Activated CD4-positive, alpha-beta T cell treated with anti-CD3 and anti-CD28 coated beads, Interleukin-2, Interleukin-4, amounts not matched to agents 100 ng/mL and 50 ng/mL, durations not matched to agents 16 hours and 8 hours (primary cell): ENCODE results near the gene PPP1R14C.

Experiments
- DNase-seq: peaks from one replicate; pipeline ENCODE4 v3.0.0-alpha.2; 2020; ENCODE audit warnings: low spot score

The PPP1R14C gene

DNA sequence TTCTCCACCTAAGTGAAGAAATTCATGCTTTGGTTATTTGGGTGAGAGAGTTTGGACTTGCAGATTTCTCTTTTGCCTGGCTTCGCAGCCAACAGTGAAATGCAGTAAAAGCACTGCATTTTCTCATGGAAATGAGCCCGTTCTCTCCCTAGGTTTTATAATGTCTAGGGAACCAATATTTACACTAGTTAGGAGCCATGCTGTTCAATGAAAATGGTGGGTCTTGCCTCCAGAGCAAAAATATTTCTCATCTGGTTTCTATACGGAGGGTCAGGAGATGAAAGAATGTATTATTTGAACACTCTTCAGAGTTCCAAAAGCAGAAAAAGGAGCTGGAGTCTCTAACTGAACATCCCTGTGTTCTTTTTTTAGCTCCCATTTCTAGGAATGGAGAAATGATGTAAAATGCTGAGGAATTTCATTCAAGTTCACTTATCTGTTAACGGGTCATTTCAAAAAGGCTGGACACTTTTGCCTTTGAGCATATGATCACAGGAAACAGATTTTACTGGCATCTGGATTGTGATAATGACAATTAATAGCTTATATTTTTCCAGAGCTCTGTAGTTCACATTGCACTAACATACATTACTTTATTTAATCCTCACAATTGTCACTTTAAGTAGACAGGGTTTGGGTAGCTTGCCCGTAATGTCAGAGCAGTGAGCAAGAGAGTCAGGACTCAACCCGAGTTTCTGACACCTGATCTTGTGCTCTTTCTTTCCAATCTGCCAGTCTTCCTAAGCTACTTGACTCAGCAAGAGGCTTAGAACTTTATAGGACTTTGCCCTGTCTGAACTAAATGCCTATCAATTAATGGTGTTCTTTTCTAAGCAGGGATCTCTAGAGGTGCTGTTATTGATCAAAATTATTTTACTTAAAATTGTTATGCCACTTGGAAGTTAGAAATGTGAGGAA lies 78.0 kb downstream of the PPP1R14C start:
- DNase-seq = no peak

DNA sequence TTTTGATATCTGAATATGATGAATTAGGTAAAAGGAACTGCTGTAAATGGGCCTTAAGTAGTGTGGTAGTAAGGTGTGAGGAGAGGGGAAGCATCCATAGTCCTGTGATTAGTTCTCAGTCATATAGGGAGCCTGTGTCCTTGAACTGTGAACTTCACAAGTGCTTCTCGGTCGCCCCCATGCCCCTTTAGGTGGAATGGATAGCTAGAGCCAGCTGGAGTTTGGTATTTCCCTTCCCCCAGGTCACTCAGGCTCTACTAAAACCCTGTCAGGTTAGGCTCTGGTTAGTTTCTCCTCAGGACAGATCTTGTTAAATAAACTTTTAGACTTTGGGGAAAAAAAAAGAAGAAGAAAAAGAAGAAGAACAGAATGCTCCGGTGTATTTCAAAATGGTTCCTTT lies 82.0 kb downstream of the PPP1R14C start:
- DNase-seq = no peak

DNA sequence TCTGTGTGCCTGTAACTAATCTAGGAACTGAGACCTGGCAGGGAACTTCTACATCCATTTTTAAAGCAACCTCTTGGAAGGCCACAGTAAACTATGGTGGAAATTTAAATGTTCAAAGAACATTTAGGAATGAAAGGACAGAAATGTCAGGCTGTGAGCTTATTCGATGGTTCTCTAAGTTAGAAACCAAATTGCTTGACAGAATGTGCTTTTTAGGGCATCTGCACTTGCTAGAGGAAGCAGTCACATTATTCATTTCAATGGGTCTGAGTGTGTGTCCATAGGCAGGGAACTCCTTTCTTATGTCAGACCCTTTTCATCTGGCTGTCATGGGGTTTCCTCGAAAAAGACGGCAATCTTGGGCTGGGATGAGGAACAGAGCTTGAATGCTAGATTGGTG lies 84.4 kb downstream of the PPP1R14C start:
- DNase-seq = no peak

DNA sequence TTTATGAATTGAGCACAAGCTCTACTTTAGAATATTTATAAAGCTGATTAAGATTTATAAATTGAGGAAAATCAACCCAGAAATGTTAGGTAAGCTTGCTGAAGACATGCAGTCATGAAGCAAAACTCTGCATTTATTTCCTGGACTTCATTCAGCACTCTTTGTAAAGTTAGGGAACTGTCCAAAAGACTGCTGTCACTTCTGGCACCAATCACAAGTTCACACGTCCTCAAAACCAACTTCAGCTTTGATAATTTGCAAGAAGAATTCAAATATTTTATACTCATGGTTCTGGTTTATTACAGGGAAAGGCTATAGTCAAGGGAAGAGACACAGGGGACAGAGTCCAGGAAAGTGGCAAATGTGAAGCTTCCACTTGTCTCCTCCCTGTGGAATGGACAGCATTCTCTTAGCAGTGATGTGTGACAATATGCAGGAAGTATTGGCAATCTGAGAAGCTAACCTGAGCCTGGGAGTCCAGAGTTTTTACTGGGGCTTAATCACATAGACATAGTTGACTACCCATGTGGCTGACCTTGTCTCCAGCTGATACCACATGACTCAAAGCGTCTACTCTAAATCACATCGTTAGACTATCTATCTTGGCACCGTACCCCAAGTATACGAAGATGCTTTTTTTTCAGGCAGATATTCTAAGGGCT lies 85.4 kb downstream of the PPP1R14C start:
- DNase-seq = no peak

DNA sequence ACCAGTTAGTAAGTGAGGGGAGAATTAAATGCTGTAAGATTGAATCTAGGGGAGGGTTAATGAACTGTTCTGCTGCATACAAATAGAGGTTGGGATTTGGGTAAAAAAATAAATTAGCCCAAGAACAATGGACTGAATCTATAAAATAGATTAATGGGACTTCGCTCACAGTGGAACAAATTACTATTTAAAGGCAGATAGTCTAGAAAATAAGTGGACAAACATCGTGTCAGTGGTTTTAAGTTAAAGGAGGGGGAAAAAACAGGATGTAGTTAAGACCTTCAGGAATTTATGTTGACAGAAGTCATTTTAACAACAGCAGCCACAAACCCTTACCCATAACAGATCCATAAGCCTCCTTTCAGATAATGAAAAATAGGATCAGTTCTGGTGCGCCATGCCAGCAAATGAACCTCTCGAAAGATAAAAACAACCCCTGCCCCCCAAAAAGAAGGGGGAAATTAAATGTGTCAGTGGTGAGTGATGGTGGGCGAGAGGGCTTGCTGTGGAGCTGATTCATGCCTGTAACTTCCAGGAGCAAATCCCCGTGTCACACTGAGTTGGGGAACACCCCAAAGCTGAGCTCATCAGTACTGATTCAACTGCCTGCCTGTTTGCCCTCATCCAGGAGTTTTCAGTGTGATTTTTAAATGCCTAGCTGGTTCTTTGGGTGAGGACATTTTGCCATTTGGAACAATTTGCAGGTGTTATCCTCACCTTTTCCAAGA lies 86.8 kb downstream of the PPP1R14C start:
- DNase-seq = no peak

DNA sequence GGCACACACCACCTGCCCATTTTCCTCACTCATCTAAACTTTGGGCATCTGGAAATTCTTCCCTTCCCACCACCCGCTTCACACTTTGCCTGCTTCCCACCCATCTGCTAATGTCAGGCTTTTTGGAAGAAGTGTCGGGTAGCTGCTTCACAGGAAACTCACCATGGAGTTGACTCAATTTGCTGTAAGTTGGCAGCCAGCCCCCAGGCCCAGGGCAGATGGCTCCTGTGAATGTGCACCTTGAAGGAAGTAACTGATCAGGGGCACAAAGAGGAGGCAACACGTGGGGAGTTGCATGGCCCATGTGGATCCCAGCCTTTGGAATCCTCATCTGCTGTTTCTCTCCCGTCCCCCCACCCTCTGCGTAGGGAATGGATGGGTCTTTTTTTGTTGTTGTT lies 87.3 kb downstream of the PPP1R14C start:
- no peak for DNase-seq

DNA sequence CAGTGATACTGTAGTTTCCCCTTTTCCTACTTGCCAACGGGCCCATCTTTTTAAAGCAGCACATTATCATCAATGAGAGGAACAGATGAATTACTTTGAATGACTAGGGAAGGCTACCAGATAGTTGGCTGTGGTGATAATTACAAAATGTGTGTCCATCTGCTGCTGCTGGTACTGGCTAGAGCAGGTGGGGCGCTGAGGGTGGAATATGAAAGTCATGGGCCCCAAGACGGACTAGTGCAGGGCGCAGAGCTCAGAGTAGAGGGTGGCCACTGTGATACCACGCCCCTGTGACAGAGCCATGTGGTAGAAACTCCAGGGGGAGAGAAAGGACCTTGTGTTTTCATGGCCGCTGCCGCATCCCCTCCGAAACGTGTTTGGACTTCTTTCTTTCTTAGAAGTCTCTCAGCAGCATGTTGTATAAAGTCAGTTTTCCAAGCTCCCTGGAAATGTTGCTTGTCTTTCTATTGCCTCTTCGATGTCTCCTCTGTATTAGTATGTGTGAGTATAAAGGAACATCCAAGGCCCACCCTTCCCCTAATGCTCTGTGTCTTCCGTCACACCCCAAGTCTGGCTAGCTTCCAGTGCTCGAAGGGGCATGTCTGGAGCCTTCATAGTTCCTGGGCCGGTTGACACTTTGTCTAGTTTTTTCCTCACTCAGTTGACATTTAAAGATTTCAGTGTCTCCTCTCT lies 88.1 kb downstream of the PPP1R14C start:
- DNase-seq = no peak

DNA sequence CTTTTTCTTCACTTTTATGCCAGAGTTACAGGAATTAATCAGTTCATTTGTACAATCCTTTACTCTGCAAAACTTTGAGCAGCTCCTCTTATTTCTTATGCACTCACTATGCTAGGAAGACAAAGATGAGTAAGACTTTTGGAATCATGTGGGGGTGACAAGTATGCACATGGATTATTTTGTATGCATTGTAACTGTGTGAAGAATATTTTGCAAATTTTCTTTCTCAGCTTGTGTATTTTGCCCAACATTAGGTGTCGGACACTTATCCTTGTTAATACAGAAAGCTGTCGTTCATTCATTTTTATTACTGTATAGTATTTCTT lies 88.6 kb downstream of the PPP1R14C start:
- no peak for DNase-seq

DNA sequence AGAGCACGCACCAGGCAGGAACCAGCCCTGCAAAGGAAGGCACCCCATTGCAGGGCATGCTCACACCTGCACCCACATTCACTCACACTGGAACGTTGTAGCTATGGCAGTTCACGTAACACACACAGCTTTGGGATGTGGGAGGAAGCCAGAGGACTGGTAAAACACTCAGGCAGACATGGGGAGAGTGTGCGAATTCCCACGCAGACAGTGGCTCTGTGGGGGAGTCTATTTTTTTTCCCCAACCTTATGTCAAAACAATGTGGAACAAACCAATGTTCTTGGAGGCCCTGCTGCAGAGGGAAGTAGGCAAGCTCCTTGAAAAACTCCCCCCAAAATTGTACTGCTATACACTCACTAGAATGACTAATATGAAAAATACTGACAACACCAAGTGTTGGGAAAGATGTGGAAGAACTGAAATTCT lies 91.0 kb downstream of the PPP1R14C start:
- no peak for DNase-seq

DNA sequence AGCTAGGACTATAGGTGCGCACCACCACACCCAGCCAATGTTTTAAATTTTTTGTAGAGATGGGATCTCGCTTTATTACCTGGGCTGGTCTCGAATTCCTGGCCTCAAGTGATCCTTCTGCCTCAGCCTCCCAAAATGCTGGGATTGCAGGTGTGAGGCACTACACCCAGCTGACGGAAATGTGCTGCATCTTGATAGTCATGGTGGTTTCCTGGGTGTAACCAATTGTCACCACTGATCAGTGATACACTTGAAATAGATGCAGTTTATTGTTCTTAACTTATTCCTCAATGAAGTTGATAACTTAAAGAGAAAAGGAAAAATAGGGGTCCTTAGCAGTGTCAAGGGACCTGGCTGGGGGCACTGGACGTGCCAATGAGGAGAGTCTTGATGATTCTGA lies 92.4 kb downstream of the PPP1R14C start:
- no peak for DNase-seq

DNA sequence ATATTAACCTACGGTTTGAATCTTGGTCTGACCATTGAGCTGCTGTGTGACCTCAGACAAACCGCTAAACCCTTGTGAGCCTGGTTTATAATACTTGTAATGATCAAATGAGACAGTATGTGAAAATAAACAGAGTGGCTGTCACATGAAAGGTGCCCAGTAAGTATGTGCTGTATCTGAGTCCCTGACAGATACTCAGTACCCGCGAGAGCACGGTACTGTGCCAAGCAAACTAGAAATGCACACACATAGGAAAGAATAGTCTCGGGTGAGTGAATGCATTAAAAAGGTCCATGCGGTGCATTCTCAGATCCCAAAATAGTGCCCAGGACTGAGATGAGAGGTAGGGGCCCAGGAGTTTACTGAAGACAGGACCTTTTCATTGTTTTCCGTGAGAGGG lies 93.3 kb downstream of the PPP1R14C start:
- no peak for DNase-seq

DNA sequence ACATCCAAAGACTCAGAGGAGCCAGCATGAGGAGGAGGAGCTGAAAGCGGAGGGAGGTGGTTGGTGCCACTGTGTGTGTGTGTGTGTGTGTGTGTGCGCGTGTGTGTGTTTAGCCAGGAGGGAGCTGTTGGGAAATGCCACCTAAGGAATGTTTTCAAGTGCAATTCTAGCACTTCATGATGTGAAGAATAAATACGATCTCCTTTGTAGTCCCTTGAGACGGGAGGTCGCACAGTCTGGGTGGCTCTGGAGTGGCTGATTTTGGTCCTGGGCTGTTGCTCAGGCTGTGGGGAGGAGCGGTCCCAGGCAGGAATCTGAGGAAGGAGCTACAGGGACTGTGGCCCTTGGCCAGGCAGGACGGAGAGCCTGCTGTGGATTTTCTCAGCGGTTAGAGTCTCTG lies 93.7 kb downstream of the PPP1R14C start:
- no peak for DNase-seq

DNA sequence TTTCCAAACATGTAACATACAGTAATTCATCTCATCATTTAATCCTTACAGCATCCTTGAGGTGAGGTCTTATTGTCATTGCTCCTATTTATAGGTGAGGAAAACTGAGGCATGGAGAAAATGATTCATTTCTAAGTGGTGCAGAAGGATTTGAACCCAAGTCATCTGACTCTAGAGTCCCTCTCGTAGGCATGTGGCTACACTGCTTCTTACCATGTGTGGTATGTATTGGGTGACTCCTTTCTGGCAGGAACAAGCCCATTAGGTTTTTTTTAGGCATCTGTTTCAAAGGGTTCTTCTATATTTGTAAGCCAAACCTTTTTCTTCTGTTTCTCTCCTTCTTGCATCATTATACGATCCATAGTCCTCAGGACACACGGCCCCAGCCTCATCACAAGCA lies 94.8 kb downstream of the PPP1R14C start:
- no peak for DNase-seq

DNA sequence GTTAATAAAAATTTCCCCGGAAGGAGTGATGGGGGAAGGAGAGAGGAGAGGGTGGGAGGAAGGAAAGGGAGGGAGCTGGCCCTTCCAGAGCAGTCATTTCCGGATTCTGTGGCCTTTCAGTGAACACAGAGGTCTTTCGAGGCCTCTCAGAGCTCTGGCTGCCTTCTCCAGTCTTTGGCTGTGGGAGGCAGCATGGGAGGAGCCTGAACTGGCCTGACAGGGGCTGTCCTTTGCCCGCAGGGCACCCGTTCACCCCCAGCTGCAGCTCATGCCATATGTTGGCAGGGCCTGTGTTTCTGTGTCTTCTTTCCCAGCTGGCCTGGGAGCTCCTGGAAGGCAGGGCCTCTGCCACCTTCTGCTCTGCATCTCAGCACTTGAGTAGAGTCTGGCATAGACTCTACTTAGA lies 95.5 kb downstream of the PPP1R14C start:
- no peak for DNase-seq

DNA sequence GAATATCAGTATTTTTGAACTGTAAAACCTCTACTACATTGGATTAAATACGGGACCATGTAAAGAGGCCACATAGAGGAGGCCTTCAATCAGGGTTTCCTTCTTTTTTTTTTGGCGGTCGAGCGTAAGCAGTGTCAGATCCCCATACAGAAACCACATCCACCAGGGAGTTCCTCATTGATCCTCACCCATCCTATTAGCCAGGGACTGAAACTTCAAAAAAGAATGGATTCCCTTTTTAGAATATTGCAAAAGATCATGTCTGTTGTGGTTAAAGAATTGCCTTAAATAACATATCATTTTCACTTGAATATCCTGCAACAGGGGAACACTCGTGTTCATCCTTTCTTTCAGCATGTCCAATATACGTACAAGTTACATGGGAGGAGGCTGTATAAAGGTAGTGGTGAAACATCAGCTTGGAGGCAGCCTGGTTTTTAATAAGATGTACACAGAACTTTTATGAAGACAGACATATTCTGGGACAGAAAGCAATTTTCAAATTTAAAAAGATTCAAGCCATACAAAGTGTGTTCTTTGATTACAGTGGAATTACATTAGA lies 96.1 kb downstream of the PPP1R14C start:
- DNase-seq = no peak

DNA sequence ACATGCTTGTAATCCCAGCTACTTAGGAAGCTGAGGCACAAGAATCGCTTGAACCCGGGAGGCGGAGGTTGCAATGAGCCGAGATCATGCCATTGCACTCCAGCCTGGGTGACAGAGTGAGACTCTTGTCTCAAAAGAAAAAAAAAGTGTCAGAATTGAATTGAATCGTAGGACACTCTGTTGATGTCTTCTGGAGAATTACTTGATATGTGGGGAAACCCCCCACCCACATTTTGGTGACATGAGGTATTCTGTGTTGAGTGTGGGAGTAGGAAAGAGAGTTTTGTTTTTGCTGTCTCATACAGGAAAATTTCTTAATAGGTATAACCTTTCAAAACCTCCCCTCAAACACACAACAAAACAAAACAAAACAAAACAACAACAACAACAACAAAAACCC lies 98.9 kb downstream of the PPP1R14C start:
- DNase-seq = peak; percentile 51

DNA sequence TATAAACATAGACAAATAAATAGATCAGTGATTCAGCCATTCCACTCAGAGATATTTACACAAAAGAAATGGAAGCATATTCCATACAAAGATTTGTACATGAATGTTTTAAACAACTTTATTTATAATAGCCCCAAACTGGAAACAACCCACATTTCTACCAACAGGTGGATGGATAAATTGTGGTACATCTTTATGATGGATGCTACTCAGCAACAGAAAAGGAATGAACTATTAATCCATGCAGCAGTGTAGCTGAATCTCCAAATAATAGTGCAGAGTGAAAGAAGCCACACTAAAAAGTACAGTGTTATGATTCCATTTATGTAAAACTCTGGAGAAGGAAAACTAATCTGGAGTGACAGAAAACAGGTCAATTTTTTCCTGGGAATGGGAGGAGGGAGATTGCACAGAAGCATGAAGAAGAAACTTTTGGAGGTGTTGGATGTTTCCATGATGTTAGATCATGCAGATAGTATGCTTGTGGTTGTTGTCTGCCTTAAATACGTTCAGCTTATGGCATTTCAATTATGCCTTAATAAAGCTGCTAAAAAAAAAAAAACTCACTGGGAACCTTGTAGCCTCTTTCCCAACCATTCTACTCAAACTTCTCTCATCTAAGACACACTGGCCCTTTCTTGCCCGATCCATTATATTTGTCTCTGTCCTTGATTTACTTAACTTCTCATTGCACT lies 100.9 kb downstream of the PPP1R14C start:
- DNase-seq = no peak

DNA sequence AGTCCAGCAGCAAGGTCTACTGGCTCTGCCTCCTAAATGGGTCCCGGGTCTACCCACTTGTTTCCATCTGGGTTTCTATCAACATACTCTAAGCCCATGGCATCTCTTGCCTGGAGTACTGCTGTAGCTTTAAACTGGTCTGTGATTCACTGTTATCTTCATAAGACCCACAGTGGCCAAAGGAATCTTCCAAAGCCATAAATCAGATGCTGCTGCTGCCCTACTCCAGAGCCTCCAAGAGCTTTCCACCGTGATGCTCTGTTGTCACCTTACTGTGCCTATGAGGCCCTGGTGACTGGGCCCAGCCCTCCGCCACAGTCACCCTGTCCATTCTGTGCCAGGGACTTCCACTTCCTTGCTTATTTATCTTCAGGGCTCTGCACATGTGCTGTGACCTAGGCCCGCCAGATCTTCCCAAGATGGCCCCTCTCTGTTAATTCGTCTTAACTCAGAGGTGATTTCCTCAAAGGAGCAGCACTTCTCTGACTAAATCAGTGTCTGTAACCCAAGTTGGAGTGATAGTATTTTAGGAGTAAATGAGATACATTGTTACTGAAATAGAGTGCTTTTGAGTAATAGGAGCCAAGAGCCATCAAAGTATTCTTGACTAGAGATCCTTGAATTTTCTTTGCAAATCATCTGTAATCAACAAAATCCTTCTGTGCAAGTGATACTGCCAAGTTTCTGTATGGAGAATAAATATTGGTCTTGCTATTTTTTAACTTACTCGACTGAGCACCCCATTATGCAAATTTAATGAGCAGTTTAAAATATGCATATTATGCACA lies 102.5 kb downstream of the PPP1R14C start:
- no peak for DNase-seq

DNA sequence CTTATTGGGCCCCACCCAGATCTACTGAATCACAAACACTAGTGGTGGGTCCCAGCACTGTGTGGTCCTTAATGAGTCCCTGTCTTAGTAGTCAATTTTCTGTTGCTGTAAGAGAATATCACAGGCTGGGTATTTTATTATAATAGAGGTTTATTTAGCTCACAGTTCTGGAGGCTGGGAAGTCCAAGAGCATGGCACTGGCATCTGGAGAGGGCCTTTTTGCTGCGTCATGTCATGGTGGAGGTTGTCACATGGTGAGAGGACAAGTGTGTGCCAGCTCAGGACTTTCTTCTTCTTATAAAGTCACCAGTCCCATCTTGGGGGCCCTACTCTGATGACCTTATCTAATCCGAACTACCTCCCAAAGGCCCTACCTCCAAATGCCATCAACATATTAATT lies 105.0 kb downstream of the PPP1R14C start:
- DNase-seq = no peak

DNA sequence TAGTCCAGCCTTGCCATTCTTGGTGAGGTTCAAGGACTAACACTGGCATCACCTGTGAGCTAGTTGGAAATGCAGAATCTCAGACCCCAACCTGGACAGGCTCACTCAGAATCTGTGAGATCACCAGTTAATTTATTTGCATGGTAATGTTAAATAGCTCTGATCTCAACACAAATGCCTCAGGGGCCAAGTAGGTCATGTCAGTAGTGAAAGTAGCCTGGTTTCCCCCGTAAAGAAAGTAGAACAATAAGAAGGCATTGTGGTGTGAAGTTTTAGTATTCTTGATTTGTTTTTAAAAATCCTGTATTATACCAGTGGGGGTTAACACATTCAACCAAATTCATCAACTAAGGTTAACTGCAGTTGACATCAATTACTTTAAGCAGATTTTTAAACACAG lies 105.5 kb downstream of the PPP1R14C start:
- no peak for DNase-seq

DNA sequence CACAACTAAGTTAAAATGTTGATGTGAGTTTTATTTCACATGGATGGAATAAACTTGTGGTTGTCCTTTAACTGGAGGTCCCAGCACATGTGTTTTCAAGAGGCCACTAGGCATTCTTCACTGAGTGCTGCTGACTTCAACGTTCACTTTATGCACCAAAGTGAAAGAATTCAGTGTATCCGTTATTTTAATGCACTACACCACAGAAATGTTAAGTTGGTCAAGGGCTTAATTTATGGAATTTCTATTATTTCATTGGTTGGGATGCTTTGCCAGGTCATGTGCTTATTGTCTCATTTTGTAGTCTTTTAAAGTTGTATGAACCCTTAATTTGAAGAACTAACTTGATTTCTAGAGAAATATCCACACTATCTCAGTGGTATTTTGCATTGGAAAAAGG lies 106.4 kb downstream of the PPP1R14C start:
- DNase-seq = no peak
